T47D (cell line): ENCODE data around the gene CHST8.

Source experiments
- DNase-seq, 2 experiments: peaks; one replicate each; pipeline versions ENCODE4 v3.0.0 to v3.0.0-alpha.2; 2011 to 2012; ENCODE audit warnings: low read depth in 1 of 2, low spot score in 1 of 2
- JUND ChIP-seq: IDR thresholded peaks from 2 replicates; pipeline ENCODE4 v1.6.1; 2012; ENCODE audit warnings: low read depth
- in situ Hi-C: cut with HindIII; loops from 2 replicates; pipeline ENCODE4 v1.10.0; 2016; ENCODE audit warnings: low sequenced_read_pairs, low pct_unique_long_range_greater_than_20kb

CHST8 gene

GRCh38 chr19:33714149-33714548 is 92.4 kb downstream of the CHST8 start:
- no peak for TF ChIP-seq JUND
- no peak for DNase-seq
- in situ Hi-C loops = no loop called here

- in situ Hi-C loops = no loop called here
- DNase-seq = no peak
- no peak for TF ChIP-seq JUND
These were observed 93.7 kb downstream of the CHST8 start for GRCh38 chr19:33715462-33715861.

GRCh38 chr19:33717878-33718277 is 96.1 kb downstream of the CHST8 start:
- in situ Hi-C loops = no loop called here
- DNase-seq = no peak
- no peak for TF ChIP-seq JUND

GRCh38 chr19:33718651-33719254 is 97.0 kb downstream of the CHST8 start:
- no peak for TF ChIP-seq JUND
- in situ Hi-C loops = no loop called here

GRCh38 chr19:33719366-33720154 is 97.8 kb downstream of the CHST8 start:
- TF ChIP-seq JUND = no peak
- DNase-seq = no peak
- in situ Hi-C loops = no loop called here

More at GRCh38 chr19:33718651-33719254, 97.0 kb downstream of the CHST8 start:
- DNase-seq = no peak

- no peak for TF ChIP-seq JUND
- no peak for DNase-seq
- in situ Hi-C loops = no loop called here
These were observed 98.4 kb downstream of the CHST8 start for GRCh38 chr19:33720155-33720493.

- in situ Hi-C loops = no loop called here
- TF ChIP-seq JUND = no peak
These were observed 99.2 kb downstream of the CHST8 start for GRCh38 chr19:33720691-33721682.

GRCh38 chr19:33721735-33722297 is 100.1 kb downstream of the CHST8 start:
- in situ Hi-C loops = no loop called here
- no peak for TF ChIP-seq JUND
- no peak for DNase-seq

More at GRCh38 chr19:33720691-33721682, 99.2 kb downstream of the CHST8 start:
- peak in 1 of 2 experiments; percentile 19 for DNase-seq

- TF ChIP-seq JUND = no peak
- in situ Hi-C loops = no loop called here
- no peak for DNase-seq
These were observed 100.9 kb downstream of the CHST8 start for GRCh38 chr19:33722456-33723239.

- no peak for DNase-seq
- no peak for TF ChIP-seq JUND
- in situ Hi-C loops = no loop called here
These were observed 101.8 kb downstream of the CHST8 start for GRCh38 chr19:33723512-33723911.

- in situ Hi-C loops = no loop called here
- DNase-seq = no peak
- no peak for TF ChIP-seq JUND
These were observed 102.4 kb downstream of the CHST8 start for GRCh38 chr19:33724021-33724720.
